ENCODE data around the gene ALDH1A1.

Gene ALDH1A1

GRCh38 chr9:72952914-72953313 is at the start of gene ALDH1A1:
Gene ALDH1A1, minus strand, starts transcription at chr9:72953053. Its CDS starts 53 bp downstream, at chr9:72953000.
- H3K4me3 ChIP-seq (ENCODE audit: low read depth, low read length): no peak within 1 kb of the TSS
- no peak for DNase-seq (ENCODE audit: low read depth)
- no peak for TF ChIP-seq CTCF (IDR thresholded peaks at IDR 0.05; ENCODE audit: low read depth, low read length, missing control alignments)

DNA sequence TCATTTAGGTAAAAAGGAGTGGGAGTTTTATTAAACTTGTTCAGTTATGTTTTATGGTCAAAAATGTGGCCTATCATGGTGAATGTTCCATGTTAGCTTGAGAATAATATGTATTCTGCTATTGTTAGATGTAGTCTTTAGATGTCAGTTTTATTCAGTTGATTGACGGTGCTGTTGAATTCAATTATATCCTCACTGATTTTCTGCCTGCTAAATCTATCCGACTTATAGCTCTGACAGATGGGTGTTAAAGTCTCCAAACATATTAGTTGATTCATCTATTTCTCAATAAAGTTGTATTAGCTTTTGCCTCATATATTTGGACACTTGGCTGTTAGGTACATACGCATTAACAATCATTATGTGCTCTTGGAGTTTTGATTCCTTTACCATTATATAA is 49.0 kb upstream of the ALDH1A1 start:
- H3K4me3 ChIP-seq (ENCODE audit: low read depth, low read length): no peak overlapping the region
- no peak for DNase-seq (ENCODE audit: low read depth)
- no peak for TF ChIP-seq CTCF (IDR thresholded peaks at IDR 0.05; ENCODE audit: low read depth, low read length, missing control alignments)

DNA sequence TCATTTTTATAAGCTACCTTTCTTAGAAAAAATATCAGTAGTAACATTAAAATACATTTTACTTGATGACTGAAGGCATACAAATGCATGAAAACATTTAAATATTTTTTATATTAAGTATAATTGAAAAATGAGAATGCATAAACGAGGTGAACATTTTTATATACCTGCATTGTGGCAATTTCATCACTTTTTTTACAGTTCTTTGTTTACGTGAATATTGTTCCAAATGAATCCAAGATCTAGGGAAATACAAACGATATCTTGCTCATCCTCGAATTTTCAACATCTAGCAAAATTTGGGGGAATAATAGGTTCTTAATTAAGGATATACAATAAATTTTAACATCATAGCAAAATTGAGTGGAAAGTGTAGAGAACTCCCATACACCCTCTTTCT is 45.5 kb upstream of the ALDH1A1 start:
- no peak overlapping the region for H3K4me3 ChIP-seq (ENCODE audit: low read depth, low read length)
- TF ChIP-seq CTCF (IDR thresholded peaks at IDR 0.05; ENCODE audit: low read depth, low read length, missing control alignments): no peak
- no peak for DNase-seq (ENCODE audit: low read depth)

- no peak overlapping the region for H3K4me3 ChIP-seq (ENCODE audit: low read depth, low read length)
- DNase-seq (ENCODE audit: low read depth): no peak
- no peak for TF ChIP-seq CTCF (IDR thresholded peaks at IDR 0.05; ENCODE audit: low read depth, low read length, missing control alignments)
Measured at GRCh38 chr9:72997387-72997995, 44.6 kb upstream of the ALDH1A1 start.

DNA sequence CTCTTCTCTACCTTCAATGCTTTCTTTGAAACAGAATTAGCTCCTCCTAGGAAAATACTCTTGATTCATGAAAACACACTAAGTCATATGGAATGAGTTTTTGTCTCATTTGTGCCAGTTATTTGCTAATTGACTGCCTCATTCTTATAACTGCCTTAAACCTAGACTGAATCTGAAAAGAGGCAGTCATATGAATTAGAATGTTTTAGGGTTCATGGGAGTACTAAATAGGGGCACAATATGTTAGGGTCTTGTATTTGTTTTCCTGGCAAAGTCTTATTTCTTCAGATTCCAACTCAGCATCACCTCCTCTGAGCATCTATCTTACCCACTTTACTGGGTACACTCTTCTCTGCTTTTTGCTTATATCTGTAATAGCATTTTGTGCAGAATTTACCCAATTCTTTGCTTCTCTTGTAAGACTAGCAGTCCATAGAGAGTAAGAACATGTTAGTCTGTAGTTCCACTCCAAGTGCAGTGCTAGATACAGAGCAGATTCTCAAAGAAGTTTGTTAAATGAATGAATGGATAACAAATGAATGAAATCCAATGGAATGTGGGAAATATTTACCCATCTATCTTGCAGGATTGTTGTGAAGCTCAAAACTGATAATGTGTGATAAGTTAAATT is 43.9 kb upstream of the ALDH1A1 start:
- DNase-seq (ENCODE audit: low read depth): no peak
- no peak overlapping the region for H3K4me3 ChIP-seq (ENCODE audit: low read depth, low read length)
- no peak for TF ChIP-seq CTCF (IDR thresholded peaks at IDR 0.05; ENCODE audit: low read depth, low read length, missing control alignments)

DNA sequence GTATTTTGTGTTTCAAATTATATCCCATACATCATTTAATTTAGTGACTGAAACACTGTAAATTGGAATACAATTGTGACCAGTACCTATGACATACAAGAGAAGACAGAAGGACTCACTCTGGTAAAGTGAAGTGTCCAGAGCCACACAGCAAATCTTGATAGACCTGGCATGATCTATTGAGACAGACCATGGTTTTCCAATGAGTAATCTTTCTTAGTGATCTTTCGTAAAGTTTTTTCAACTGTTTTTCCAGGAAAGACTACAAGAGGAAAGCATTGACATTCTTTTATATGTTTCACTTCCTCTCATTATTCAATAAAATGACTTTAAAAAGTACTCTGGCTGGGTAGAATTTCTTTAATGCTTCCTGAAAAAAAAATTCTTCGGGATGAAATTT is 43.3 kb upstream of the ALDH1A1 start:
- H3K4me3 ChIP-seq (ENCODE audit: low read depth, low read length): no peak overlapping the region
- no peak for TF ChIP-seq CTCF (IDR thresholded peaks at IDR 0.05; ENCODE audit: low read depth, low read length, missing control alignments)

More for the DNA sequence above, 43.3 kb upstream of the ALDH1A1 start:
- DNase-seq (ENCODE audit: low read depth): no peak

Data from GM12864 (cell line).